Fibroblast of skin of left biceps (primary cell): ENCODE measurements around the gene AOX1.
"Not testable (repeated sequence)": the region's sequence is repeated elsewhere in the genome, so short reads cannot be mapped to it uniquely, and the experiment has no call there.

Experiments used
- DNase-seq, 2 experiments: peaks; one replicate each; pipeline ENCODE4 v3.0.0-alpha.2; 2013; ENCODE audit warnings: low read depth in 2 of 2

The AOX1 gene

DNA sequence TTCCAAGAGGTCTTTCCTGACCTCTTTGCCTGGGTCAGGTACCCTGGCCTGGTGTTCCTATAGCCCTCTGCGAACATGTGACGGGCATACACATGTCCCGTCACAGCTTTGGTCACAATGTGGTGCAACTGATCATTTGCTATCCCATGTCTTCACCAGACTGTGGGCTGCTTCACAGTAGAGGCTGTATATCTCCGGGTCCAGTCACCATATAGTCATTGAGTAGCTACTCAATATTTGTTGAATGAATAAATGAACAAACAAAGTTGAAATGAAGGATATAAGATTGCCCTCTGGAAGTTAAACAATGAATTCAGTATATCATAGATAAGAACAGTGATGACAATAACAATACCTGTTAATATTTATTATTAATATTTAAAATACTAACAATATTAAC is 16.8 kb downstream of the AOX1 start:
- DNase-seq = no peak

- DNase-seq = peak in 1 of 2 experiments; percentile 45
Observed at GRCh38 chr2:200603972-200604371, 18.2 kb downstream of the AOX1 start.

DNA sequence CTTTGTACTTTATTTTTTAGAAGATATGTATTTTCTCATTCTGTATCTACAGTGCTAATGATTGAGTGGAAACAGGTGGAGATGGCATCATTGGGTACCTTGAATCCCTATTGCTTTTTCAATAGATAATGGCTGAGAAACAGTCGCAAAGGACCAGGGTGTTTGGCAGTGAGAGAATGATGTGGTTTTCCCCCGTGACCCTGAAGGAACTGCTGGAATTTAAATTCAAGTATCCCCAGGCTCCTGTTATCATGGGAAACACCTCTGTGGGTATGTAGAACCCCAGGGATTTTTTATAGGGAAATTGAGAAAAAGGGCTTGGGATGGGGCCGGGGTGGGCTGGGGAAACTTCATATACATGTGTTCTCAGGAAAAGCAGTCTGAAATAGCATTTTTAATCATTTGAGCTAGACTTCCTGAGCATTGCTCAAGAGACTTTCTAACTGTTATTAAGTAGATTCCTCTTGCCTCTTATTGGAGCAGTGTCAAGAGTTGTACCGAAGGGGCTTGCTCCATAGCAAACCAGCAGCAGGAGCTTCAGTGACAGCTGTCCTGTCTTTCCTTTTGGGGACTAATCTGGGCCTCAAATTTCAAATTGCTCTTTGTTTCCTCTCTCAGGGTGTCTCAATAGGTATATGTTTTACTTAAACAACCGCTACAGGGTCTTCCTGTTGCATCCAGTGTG is 18.9 kb downstream of the AOX1 start:
- no peak for DNase-seq

- no peak for DNase-seq
Observed at GRCh38 chr2:200608341-200609027, 22.7 kb downstream of the AOX1 start.

GRCh38 chr2:200609028-200609614 is 23.3 kb downstream of the AOX1 start:
- peak; percentile 80 to 82 for DNase-seq

- not testable (repeated sequence) for DNase-seq
Observed at GRCh38 chr2:200610217-200610616, 24.4 kb downstream of the AOX1 start.

DNA sequence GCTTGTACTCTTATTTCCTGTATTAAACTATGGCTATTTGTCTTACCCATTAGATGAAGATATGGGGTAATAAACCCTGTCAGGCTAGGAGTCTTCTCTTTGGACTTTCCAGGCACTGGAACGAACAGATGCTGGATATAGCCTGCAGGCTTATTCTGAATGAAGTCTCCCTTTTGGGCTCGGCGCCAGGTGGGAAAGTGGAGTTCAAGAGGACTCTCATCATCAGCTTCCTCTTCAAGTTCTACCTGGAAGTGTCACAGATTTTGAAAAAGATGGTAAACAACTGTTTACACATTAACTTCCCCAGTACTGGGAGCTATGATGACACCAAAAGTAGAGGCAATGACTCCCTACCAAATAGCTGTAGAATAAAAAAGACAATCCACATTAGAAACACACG is 27.9 kb downstream of the AOX1 start:
- no peak for DNase-seq

DNA sequence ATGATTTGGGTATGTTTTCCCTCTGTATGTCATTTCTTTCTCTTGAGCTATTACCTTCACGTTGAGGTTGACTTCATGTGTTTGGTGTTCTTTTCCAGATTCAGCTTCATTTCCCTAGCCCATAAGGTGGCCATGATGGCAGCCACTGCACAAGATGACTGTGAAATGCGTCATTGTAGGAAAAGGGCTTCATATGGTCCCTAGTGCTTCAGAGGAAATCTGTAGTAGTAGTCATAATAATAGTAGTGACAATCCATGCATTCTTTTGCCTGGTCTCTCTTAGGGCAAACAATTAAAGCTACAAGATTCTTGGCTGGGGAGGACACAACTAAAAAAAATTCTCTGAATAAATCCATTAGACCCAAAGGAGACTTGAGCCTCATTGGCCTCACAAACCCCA is 28.4 kb downstream of the AOX1 start:
- DNase-seq = no peak

DNA sequence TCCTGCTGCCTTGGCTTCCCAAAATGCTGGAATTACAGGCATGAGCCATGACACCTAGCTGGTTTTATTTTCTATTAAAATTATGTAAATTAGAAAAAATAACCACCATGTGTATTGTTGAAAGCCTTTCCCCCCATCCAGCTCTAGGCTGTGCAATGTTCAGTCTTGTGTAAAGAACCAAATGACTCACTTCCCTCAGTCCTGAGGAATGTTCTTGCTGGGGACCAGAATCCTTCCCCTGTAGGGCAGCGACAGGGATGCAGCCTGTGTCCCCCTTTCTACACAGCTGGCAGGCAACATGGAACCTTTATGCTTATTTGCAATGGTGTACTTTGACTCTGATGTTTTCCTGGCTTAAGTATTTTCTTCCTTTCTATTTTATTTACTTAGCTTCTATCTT is 29.4 kb downstream of the AOX1 start:
- no peak for DNase-seq

DNA sequence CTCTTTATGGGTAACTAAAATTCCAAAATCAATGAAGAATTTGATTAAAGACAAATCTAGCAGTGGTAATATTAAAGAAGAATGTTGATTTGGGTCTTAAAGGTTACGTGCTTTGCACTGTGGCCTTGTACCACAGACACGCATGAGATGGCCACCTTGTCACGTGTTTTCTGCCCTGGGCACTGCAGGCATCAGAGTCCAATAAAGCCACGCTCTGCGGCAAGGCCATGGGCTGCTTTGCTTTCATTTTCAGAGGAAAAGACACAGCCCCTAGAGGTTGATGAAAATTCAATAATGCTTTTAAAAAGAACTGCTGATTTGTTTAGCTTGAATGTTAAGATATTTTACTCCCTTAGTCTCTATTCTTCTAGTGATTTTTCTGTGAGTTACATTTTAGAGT is 30.4 kb downstream of the AOX1 start:
- DNase-seq = no peak

DNA sequence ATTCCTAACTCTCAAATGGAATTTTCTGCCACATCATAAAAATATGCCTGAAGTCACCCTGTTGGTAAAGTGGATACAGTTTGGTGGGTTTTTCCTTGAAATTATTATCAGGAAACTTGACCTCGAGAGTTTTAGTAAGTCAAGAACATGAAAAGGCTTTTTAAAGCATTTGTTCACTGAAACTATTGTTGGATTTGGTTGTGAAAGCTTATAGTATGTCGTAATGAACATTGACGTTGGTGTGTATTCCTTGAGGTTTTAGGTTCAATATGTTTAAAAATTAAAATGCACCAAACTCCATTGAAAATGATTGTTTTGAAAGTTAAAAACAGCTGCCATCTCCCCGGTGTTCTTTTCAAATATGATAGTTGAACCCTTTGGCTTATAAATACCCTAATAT is 30.8 kb downstream of the AOX1 start:
- no peak for DNase-seq

DNA sequence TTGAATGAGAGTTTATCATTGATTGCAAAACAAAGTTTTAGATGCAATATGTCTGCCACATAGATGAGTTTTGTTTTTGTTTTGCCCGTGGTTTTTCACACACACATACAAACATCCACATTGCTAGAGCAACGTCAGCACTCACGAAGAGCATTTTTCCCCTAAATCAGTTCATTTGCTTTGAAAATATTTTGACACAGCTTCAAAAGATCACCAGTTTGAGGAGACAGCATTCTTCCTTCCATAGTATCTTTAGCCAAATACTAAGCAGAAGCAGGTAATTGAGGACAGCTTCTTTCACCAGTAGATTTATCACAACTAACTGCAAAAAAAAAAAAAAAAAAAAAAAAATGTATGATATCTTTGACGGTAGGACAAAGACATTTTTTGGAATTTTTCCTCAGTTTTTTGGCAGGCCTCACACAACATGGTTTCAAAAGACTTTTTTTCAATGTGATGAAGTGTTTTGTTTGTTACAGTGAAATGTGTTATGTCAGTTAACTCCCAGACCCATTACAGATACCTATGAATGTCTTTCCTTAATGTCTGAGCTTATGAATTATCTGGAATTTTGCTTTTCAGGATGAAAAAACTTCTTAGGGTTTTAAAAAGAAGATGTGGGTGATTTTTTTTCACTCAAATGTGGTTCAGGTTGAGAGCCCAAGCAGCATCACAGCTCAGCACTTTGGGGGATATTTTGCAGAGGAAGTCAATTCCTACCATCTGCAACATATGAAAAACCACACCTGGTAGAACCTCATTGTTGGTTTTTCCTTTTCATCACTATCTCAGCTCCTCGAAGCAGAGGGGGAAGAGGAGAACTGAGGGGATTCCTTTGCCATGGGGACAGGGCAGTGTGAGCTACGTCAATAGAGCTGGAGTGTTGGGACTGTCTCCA is 31.6 kb downstream of the AOX1 start:
- DNase-seq = peak; percentile 54 to 58

DNA sequence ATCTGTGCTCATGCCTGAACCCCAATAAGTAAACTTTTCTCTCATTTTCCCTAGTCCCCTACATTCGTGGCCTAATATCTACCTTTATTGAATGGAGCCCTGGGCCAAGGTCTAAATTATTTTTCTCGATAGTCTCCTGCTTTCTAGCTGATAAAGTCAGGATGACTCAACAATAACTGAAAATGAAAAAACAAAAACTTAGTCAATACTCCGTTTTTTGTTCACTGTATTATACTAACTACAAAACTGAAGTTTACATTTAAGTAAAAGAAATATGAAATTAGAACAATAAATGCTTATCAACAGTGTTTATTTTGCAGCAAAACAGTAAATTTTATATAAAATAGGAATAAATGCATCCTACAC is 32.2 kb downstream of the AOX1 start:
- DNase-seq = no peak

- DNase-seq = peak; percentile 83 to 84
Observed at GRCh38 chr2:200618590-200619021, 32.8 kb downstream of the AOX1 start.

- DNase-seq = no peak
Observed at GRCh38 chr2:200619279-200619678, 33.5 kb downstream of the AOX1 start.

GRCh38 chr2:200620606-200621390 is 35.0 kb downstream of the AOX1 start:
- DNase-seq = no peak

- no peak for DNase-seq
Observed at GRCh38 chr2:200622106-200622505, 36.3 kb downstream of the AOX1 start.

DNA sequence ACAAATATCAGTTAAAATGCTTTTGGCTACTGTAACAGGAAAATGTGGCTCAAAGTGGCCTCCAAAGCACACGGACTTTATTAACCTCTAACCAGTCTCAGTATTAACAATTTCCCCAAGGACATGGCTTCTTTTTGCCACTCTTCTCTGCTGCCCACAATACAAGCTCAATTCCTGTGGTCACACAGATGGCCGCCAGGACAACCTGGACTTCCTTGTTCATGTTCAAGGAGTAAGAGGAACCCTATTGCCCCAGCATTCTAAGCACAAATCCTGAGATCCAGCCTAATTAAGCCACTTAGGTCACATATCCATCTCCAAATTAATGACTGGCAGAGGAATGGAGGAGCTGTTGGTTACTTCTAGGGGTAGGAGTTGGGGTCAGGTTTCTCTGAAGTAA is 38.2 kb downstream of the AOX1 start:
- DNase-seq = no peak

GRCh38 chr2:200624658-200625057 is 38.8 kb downstream of the AOX1 start:
- DNase-seq = peak; percentile 58 to 64

- DNase-seq = no peak
Observed at GRCh38 chr2:200625282-200625681, 39.5 kb downstream of the AOX1 start.

DNA sequence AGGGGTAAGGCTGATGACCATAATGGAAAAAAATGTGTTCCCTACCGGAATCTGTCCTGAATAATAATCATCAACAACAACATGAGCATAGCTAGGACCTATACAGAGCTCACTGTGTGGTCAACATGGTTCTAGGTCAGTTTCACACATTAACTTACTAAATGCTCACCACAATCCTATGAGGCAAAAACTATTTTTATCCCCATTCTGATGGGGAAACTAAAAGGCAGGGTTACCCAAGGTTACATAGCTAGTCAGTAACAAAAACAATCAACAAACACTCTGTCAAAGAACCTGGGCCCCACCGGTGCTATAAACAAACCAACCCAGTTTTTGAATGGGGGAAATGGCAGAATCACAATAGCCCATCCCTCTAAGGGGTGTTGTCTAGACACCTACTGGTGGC is 40.1 kb downstream of the AOX1 start:
- no peak for DNase-seq
